Measurements from ENCODE around the gene PROZ.

The PROZ gene

GRCh38 chr13:113121183-113121927, 37.1 kb upstream of the PROZ start:
- no peaks in the 10 kb centered on the region for H3K36me3 ChIP-seq (ENCODE audit: insufficient read depth, low read length)
- H3K79me2 ChIP-seq (ENCODE audit: control insufficient read depth, insufficient read depth, low read length, unreplicated experiment), result no peaks in the 10 kb centered on the region
- peaks cover 4% of the 10 kb centered on the region for H3K4me1 ChIP-seq (ENCODE audit: control insufficient read depth, insufficient read depth, low read length, unreplicated experiment)
- H3K27me3 ChIP-seq (ENCODE audit: insufficient read depth, low read length), result no peaks in the 10 kb centered on the region
- no peak overlapping the region for H3K27ac ChIP-seq (ENCODE audit: low read depth, low read length)
- H3K4me3 ChIP-seq (ENCODE audit: low read depth, low read length), result no peak overlapping the region
- H2AFZ ChIP-seq (ENCODE audit: low read length, unreplicated experiment), result no peak overlapping the region

GRCh38 chr13:113121928-113122471, 36.4 kb upstream of the PROZ start:
- H3K4me3 ChIP-seq (ENCODE audit: low read depth, low read length), result no peak overlapping the region; the same call in 1 of the 2 replicates
- no peaks in the 10 kb centered on the region for H3K27me3 ChIP-seq (ENCODE audit: insufficient read depth, low read length)
- H3K27ac ChIP-seq (ENCODE audit: low read depth, low read length), result no peak overlapping the region
- H3K4me1 ChIP-seq (ENCODE audit: control insufficient read depth, insufficient read depth, low read length, unreplicated experiment), result peaks cover 4% of the 10 kb centered on the region
- H2AFZ ChIP-seq (ENCODE audit: low read length, unreplicated experiment), result no peak overlapping the region
- H3K36me3 ChIP-seq (ENCODE audit: insufficient read depth, low read length), result no peaks in the 10 kb centered on the region
- H3K79me2 ChIP-seq (ENCODE audit: control insufficient read depth, insufficient read depth, low read length, unreplicated experiment), result no peaks in the 10 kb centered on the region

- Histone ChIP-seq H2AFZ (ENCODE audit: low read length, unreplicated experiment) (no peak within 1 kb of the TSS), H3K4me1 (ENCODE audit: control insufficient read depth, insufficient read depth, low read length, unreplicated experiment) (no peaks in the 10 kb centered on the region), H3K27me3 (ENCODE audit: insufficient read depth, low read length) (peaks cover 1% of the 10 kb centered on the region; the same call in 1 of the 2 replicates), H3K36me3 (ENCODE audit: insufficient read depth, low read length) (no peaks in the 10 kb centered on the region), H3K79me2 (ENCODE audit: control insufficient read depth, insufficient read depth, low read length, unreplicated experiment) (no peaks in the 10 kb centered on the region), H3K27ac (ENCODE audit: low read depth, low read length) (no peak within 1 kb of the TSS), H3K4me3 (ENCODE audit: low read depth, low read length) (peak within 1 kb of the TSS; percentile 20; the same call in 1 of the 2 replicates)
Observed at GRCh38 chr13:113122550-113123225, 35.8 kb upstream of the PROZ start, which contains the start of gene F10. F10 (plus strand) TSS chr13:113122799; CDS start chr13:113122856, 57 bp downstream.

GRCh38 chr13:113123226-113124201, 34.9 kb upstream of the PROZ start:
- H3K4me1 ChIP-seq (ENCODE audit: control insufficient read depth, insufficient read depth, low read length, unreplicated experiment), result no peaks in the 10 kb centered on the region
- no peak overlapping the region for H3K4me3 ChIP-seq (ENCODE audit: low read depth, low read length)
- no peak overlapping the region for H2AFZ ChIP-seq (ENCODE audit: low read length, unreplicated experiment)
- H3K79me2 ChIP-seq (ENCODE audit: control insufficient read depth, insufficient read depth, low read length, unreplicated experiment), result no peaks in the 10 kb centered on the region
- H3K36me3 ChIP-seq (ENCODE audit: insufficient read depth, low read length), result no peaks in the 10 kb centered on the region
- peaks cover 9% of the 10 kb centered on the region for H3K27me3 ChIP-seq (ENCODE audit: insufficient read depth, low read length)
- H3K27ac ChIP-seq (ENCODE audit: low read depth, low read length), result no peak overlapping the region

DNA sequence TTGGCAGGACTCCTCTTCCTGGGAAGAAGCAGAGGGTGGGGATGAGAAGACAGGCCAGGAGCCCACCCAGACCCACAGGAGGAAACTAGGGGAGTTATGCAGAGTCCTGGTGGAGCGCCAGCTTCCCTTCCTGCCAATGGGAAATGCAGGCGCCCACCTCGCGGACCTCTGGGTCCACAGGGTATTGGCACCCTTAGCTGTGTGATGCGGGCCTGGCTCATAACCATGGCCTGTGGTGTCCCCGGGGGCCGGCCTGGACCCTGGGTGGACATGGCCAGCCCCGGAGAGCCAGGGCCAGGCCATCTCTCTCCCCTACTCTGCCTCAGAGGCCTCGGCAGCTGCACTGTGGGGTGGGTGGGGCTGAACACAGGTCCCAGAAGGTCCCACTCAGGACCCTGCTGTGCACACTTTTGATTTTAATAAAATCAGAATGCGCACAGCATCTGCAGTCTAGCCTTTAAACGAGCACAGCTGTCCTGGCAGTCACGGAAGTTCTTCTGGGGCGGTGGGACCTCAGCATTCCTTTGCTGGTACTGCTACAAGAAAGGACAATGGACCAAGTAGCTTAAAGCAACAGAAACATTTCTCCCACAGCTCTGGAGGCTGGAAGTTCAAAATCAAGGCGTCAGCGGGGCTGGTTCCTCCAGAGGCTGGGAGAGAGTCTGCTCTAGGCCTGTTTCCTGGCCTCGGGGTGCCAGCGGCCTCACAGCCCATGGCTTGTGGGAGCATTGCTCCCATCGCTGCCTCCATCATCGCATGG, 34.1 kb upstream of the PROZ start:
- peaks cover 9% of the 10 kb centered on the region for H3K27me3 ChIP-seq (ENCODE audit: insufficient read depth, low read length)
- H3K27ac ChIP-seq (ENCODE audit: low read depth, low read length), result no peak overlapping the region
- H3K4me3 ChIP-seq (ENCODE audit: low read depth, low read length), result no peak overlapping the region
- no peak overlapping the region for H2AFZ ChIP-seq (ENCODE audit: low read length, unreplicated experiment)
- H3K79me2 ChIP-seq (ENCODE audit: control insufficient read depth, insufficient read depth, low read length, unreplicated experiment), result no peaks in the 10 kb centered on the region
- H3K36me3 ChIP-seq (ENCODE audit: insufficient read depth, low read length), result no peaks in the 10 kb centered on the region
- no peaks in the 10 kb centered on the region for H3K4me1 ChIP-seq (ENCODE audit: control insufficient read depth, insufficient read depth, low read length, unreplicated experiment)

- H3K4me1 ChIP-seq (ENCODE audit: control insufficient read depth, insufficient read depth, low read length, unreplicated experiment), result no peaks in the 10 kb centered on the region
- no peak overlapping the region for H3K4me3 ChIP-seq (ENCODE audit: low read depth, low read length)
- H3K36me3 ChIP-seq (ENCODE audit: insufficient read depth, low read length), result no peaks in the 10 kb centered on the region
- H3K27me3 ChIP-seq (ENCODE audit: insufficient read depth, low read length), result peaks cover 9% of the 10 kb centered on the region
- H2AFZ ChIP-seq (ENCODE audit: low read length, unreplicated experiment), result no peak overlapping the region
- no peaks in the 10 kb centered on the region for H3K79me2 ChIP-seq (ENCODE audit: control insufficient read depth, insufficient read depth, low read length, unreplicated experiment)
- H3K27ac ChIP-seq (ENCODE audit: low read depth, low read length), result no peak overlapping the region
Observed at GRCh38 chr13:113125506-113126264, 32.8 kb upstream of the PROZ start.

GRCh38 chr13:113126265-113127150, 31.9 kb upstream of the PROZ start:
- no peaks in the 10 kb centered on the region for H3K4me1 ChIP-seq (ENCODE audit: control insufficient read depth, insufficient read depth, low read length, unreplicated experiment)
- H2AFZ ChIP-seq (ENCODE audit: low read length, unreplicated experiment), result no peak overlapping the region
- H3K27me3 ChIP-seq (ENCODE audit: insufficient read depth, low read length), result peaks cover 15% of the 10 kb centered on the region
- H3K4me3 ChIP-seq (ENCODE audit: low read depth, low read length), result no peak overlapping the region
- no peaks in the 10 kb centered on the region for H3K36me3 ChIP-seq (ENCODE audit: insufficient read depth, low read length)
- H3K79me2 ChIP-seq (ENCODE audit: control insufficient read depth, insufficient read depth, low read length, unreplicated experiment), result no peaks in the 10 kb centered on the region
- no peak overlapping the region for H3K27ac ChIP-seq (ENCODE audit: low read depth, low read length)

DNA sequence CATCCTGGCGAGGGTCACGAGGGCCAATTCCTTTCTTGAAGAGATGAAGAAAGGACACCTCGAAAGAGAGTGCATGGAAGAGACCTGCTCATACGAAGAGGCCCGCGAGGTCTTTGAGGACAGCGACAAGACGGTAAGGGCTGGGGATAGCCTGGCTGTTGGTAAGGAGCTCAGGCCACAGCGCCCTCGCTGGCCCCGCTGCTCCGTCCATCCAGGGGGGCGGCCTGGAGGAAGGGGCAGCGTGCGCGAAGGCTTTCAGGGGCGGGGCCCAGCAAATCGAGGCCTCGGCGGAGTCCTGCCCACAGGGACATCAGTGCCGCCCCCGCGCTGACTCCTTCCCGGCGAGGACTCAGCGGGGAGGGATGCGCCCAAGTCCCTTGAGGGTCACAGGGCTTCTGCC, 29.0 kb upstream of the PROZ start:
- Histone ChIP-seq H3K27me3 (ENCODE audit: insufficient read depth, low read length) (peaks cover 35% of the 10 kb centered on the region), H3K4me3 (ENCODE audit: low read depth, low read length) (no peak overlapping the region), H3K27ac (ENCODE audit: low read depth, low read length) (no peak overlapping the region), H3K79me2 (ENCODE audit: control insufficient read depth, insufficient read depth, low read length, unreplicated experiment) (no peaks in the 10 kb centered on the region), H3K4me1 (ENCODE audit: control insufficient read depth, insufficient read depth, low read length, unreplicated experiment) (no peaks in the 10 kb centered on the region), H3K36me3 (ENCODE audit: insufficient read depth, low read length) (no peaks in the 10 kb centered on the region), H2AFZ (ENCODE audit: low read length, unreplicated experiment) (no peak overlapping the region)
